Keratinocyte (primary cell): ENCODE measurements around the gene MCM9. TPM values are rescaled to one million over a fixed set of nuclear protein-coding genes. Genes with fewer than 3 reads are reported as not detected.

Source experiments
- DNase-seq: peaks from one replicate; pipeline ENCODE4 v3.0.0-alpha.2; 2011; ENCODE audit warnings: low read depth, missing footprints, low spot score
- FAIRE-seq: peaks from 2 replicates; lab custom pipeline; 2011; peaks lifted over from hg19 to GRCh38; lab: Jason Lieb, UNC
- H2AFZ ChIP-seq: 2 replicates; pipeline ENCODE4 v1.6.0; 2012; ENCODE audit warnings: low read length, control low read depth, inconsistent platforms; ENCODE audit not compliant: control insufficient read depth
- H3K27ac ChIP-seq: 2 replicates; pipeline ENCODE4 v1.5.1; 2011; ENCODE audit warnings: low read length; ENCODE audit not compliant: control insufficient read depth, insufficient read depth
- H3K27me3 ChIP-seq: 3 replicates; pipeline ENCODE4 v1.6.0; 2011; ENCODE audit warnings: low read length; ENCODE audit not compliant: control insufficient read depth, insufficient read depth; ENCODE audit errors: extremely low read depth
- H3K36me3 ChIP-seq, 2 experiments: 2 replicates in 1 of 2; 3 replicates in 1 of 2; pipeline ENCODE4 v1.5.1; 2011; ENCODE audit warnings: low read length in 2 of 2, mild to moderate bottlenecking in 1 of 2; ENCODE audit not compliant: control insufficient read depth in 2 of 2, insufficient read depth in 2 of 2; ENCODE audit errors: extremely low read depth in 1 of 2
- H3K4me1 ChIP-seq: 3 replicates; pipeline ENCODE4 v1.5.1; 2011; ENCODE audit warnings: low read length; ENCODE audit not compliant: control insufficient read depth, insufficient read depth; ENCODE audit errors: extremely low read depth
- H3K4me2 ChIP-seq: 3 replicates; pipeline ENCODE4 v1.6.0; 2011; ENCODE audit warnings: low read depth, low read length; ENCODE audit not compliant: control insufficient read depth, insufficient read depth; ENCODE audit errors: extremely low read depth
- H3K4me3 ChIP-seq, 3 experiments: fragments of 200-600 bp in 1 of 3; sonication (generic) in 1 of 3; 2 replicates in 2 of 3; 3 replicates in 1 of 3; pipeline ENCODE4 v1.5.1; 2011 to 2016; ENCODE audit warnings: low read length in 3 of 3, mild to moderate bottlenecking in 3 of 3, control low read depth in 2 of 3, inconsistent platforms in 1 of 3, low read depth in 1 of 3, mixed read lengths in 1 of 3, mixed run types in 1 of 3, moderate library complexity in 1 of 3; ENCODE audit not compliant: control insufficient read depth in 2 of 3, insufficient read depth in 2 of 3; ENCODE audit errors: extremely low read depth in 1 of 3
- H3K79me2 ChIP-seq: 2 replicates; pipeline ENCODE4 v1.6.0; 2012; ENCODE audit warnings: low read length; ENCODE audit not compliant: control insufficient read depth, insufficient read depth
- H3K9ac ChIP-seq: 3 replicates; pipeline ENCODE4 v1.6.0; 2011; ENCODE audit warnings: low read length; ENCODE audit not compliant: control insufficient read depth, insufficient read depth; ENCODE audit errors: extremely low read depth
- H3K9me1 ChIP-seq: 3 replicates; pipeline ENCODE4 v1.6.0; 2011; ENCODE audit warnings: low read length; ENCODE audit not compliant: control insufficient read depth, insufficient read depth; ENCODE audit errors: extremely low read depth
- H3K9me3 ChIP-seq: 2 replicates; pipeline ENCODE4 v1.5.1; 2012; ENCODE audit warnings: low read depth, low read length; ENCODE audit not compliant: control insufficient read depth
- H4K20me1 ChIP-seq: 3 replicates; pipeline ENCODE4 v1.6.0; 2011; ENCODE audit warnings: low read length; ENCODE audit not compliant: control insufficient read depth, insufficient read depth; ENCODE audit errors: extremely low read depth
- EZH2 ChIP-seq: IDR thresholded peaks from one replicate; pipeline ENCODE4 v1.6.1; 2012; ENCODE audit warnings: inconsistent platforms, mild to moderate bottlenecking, low read length, moderate library complexity
- dilution Hi-C: fragments of 300-500 bp; cut with MboI; formaldehyde crosslinking; loops from one replicate; pipeline ENCODE4 v1.7.0; 2020; ENCODE audit warnings: low sequenced_read_pairs; ENCODE audit not compliant: extremely low pct_ligation_motif_present
- polyA plus RNA-seq, 5 experiments: library from polyadenylated mRNA; depleted of rRNA in 3 of 5; stranded (reverse) in 3 of 5; stranded (forward) in 1 of 5; unstranded in 1 of 5; fragments of >200 nt; gene quantifications; 1 replicate in 1 of 5; 2 replicates in 3 of 5; 3 replicates in 1 of 5; pipeline versions ENCODE4 v1.2.1 to v1.2.3, GENCODE V29; 2011 to 2012; ENCODE audit warnings: missing spikeins in 2 of 5, low read depth in 1 of 5, low replicate concordance in 1 of 5
- TF ChIP-seq, protein P1 (sequence below), 3 experiments: IDR thresholded peaks in 1 of 3; conservative IDR thresholded peaks in 1 of 3; optimal IDR thresholded peaks in 1 of 3; 2 replicates in 2 of 3; 3 replicates in 1 of 3; pipeline versions ENCODE3 to v1.5.1; 2011; ENCODE audit warnings: low read length in 3 of 3, mild to moderate bottlenecking in 3 of 3, moderate library complexity in 2 of 3, control low read depth in 1 of 3, inconsistent platforms in 1 of 3; ENCODE audit not compliant: insufficient read depth in 2 of 3; ENCODE audit errors: extremely low read depth in 1 of 3

Gene MCM9
- polyA plus RNA-seq, 1 donor (not counting 4 experiments of a cell fraction or from before 2014, with no cell fraction given) = 3.1 TPM

GRCh38 chr6:118889163-118889562 is 45.8 kb downstream of the MCM9 start:
- TF ChIP-seq, protein P1, sequence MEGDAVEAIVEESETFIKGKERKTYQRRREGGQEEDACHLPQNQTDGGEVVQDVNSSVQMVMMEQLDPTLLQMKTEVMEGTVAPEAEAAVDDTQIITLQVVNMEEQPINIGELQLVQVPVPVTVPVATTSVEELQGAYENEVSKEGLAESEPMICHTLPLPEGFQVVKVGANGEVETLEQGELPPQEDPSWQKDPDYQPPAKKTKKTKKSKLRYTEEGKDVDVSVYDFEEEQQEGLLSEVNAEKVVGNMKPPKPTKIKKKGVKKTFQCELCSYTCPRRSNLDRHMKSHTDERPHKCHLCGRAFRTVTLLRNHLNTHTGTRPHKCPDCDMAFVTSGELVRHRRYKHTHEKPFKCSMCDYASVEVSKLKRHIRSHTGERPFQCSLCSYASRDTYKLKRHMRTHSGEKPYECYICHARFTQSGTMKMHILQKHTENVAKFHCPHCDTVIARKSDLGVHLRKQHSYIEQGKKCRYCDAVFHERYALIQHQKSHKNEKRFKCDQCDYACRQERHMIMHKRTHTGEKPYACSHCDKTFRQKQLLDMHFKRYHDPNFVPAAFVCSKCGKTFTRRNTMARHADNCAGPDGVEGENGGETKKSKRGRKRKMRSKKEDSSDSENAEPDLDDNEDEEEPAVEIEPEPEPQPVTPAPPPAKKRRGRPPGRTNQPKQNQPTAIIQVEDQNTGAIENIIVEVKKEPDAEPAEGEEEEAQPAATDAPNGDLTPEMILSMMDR (optimal IDR thresholded peaks at IDR 0.05 in 1 of 3, IDR thresholded peaks at IDR 0.05 in 1 of 3, conservative IDR thresholded peaks at IDR 0.05 in 1 of 3; ENCODE audit: extremely low read depth in 1 of 3, insufficient read depth in 2 of 3, low read length in 3 of 3) = no peak
- DNase-seq = no peak
- H3K9me3 ChIP-seq = no peaks in the 10 kb centered on the region
- no peak overlapping the region for H3K4me3 ChIP-seq
- no peak for FAIRE-seq
- H3K4me1 ChIP-seq = peaks cover 18% of the 10 kb centered on the region
- H3K79me2 ChIP-seq = peaks cover 21% of the 10 kb centered on the region
- no peak overlapping the region for H2AFZ ChIP-seq
- no peak overlapping the region for H3K4me2 ChIP-seq
- no peaks in the 10 kb centered on the region for H4K20me1 ChIP-seq
- no peak overlapping the region for H3K9ac ChIP-seq
- no peaks in the 10 kb centered on the region for H3K9me1 ChIP-seq
- no peaks in the 10 kb centered on the region for H3K27me3 ChIP-seq
- H3K36me3 ChIP-seq = no peaks in the 10 kb centered on the region
- dilution Hi-C loops = no loop called here
- H3K27ac ChIP-seq = no peak overlapping the region

- peaks cover 17% of the 10 kb centered on the region for H3K79me2 ChIP-seq
- no peak overlapping the region for H3K4me3 ChIP-seq
- H3K4me1 ChIP-seq = peaks cover 11% of the 10 kb centered on the region
- H4K20me1 ChIP-seq = no peaks in the 10 kb centered on the region
- H3K9me3 ChIP-seq = no peaks in the 10 kb centered on the region
- H2AFZ ChIP-seq = no peak overlapping the region
- dilution Hi-C loops = no loop called here
- H3K4me2 ChIP-seq = no peak overlapping the region
- TF ChIP-seq, protein P1 (optimal IDR thresholded peaks at IDR 0.05 in 1 of 3, IDR thresholded peaks at IDR 0.05 in 1 of 3, conservative IDR thresholded peaks at IDR 0.05 in 1 of 3; ENCODE audit: extremely low read depth in 1 of 3, insufficient read depth in 2 of 3, low read length in 3 of 3) = no peak
- no peak for TF ChIP-seq EZH2
- no peaks in the 10 kb centered on the region for H3K27me3 ChIP-seq
- FAIRE-seq = no peak
- no peak for DNase-seq
- no peak overlapping the region for H3K9ac ChIP-seq
- H3K9me1 ChIP-seq = no peaks in the 10 kb centered on the region
- H3K27ac ChIP-seq = no peak overlapping the region
- no peaks in the 10 kb centered on the region for H3K36me3 ChIP-seq
Measured at GRCh38 chr6:118886641-118887040, 48.3 kb downstream of the MCM9 start.
